GM13977 (cell line): ENCODE results near the gene TFF3.

Experiments used
- DNase-seq: peaks from one replicate; pipeline ENCODE4 v3.0.0; 2012; ENCODE audit warnings: low spot score
- CTCF ChIP-seq: IDR thresholded peaks from 2 replicates; pipeline ENCODE4 v1.5.1; 2012; ENCODE audit warnings: mild to moderate bottlenecking, control low read depth; ENCODE audit not compliant: insufficient read depth; ENCODE audit errors: extremely low read depth, missing control alignments
- in situ Hi-C: fragments of 300-500 bp; cut with MboI; formaldehyde crosslinking; loops from one replicate; pipeline ENCODE4 v1.12.0; 2022; ENCODE audit warnings: low sequenced_read_pairs, low pct_unique_long_range_greater_than_20kb, mixed read lengths, inconsistent platforms; ENCODE audit not compliant: unreplicated experiment

TFF3 gene

GRCh38 chr21:42360317-42360716 lies 45.1 kb upstream of the TFF3 start:
- DNase-seq = no peak
- peak; percentile 32 for TF ChIP-seq CTCF
- in situ Hi-C loops = no loop called here

- no peak for DNase-seq
These were observed 43.7 kb upstream of the TFF3 start for GRCh38 chr21:42358937-42359336.

GRCh38 chr21:42358261-42358660 lies 43.1 kb upstream of the TFF3 start:
- no peak for TF ChIP-seq CTCF
- DNase-seq = no peak
- in situ Hi-C loops = no loop called here

More at GRCh38 chr21:42358937-42359336, 43.7 kb upstream of the TFF3 start:
- TF ChIP-seq CTCF = no peak
- in situ Hi-C loops = no loop called here

- in situ Hi-C loops = no loop called here
- no peak for DNase-seq
- TF ChIP-seq CTCF = no peak
These were observed 42.1 kb upstream of the TFF3 start for GRCh38 chr21:42357307-42357706.

GRCh38 chr21:42356650-42357049 lies 41.4 kb upstream of the TFF3 start:
- no peak for DNase-seq
- in situ Hi-C loops = no loop called here
- TF ChIP-seq CTCF = no peak

DNA sequence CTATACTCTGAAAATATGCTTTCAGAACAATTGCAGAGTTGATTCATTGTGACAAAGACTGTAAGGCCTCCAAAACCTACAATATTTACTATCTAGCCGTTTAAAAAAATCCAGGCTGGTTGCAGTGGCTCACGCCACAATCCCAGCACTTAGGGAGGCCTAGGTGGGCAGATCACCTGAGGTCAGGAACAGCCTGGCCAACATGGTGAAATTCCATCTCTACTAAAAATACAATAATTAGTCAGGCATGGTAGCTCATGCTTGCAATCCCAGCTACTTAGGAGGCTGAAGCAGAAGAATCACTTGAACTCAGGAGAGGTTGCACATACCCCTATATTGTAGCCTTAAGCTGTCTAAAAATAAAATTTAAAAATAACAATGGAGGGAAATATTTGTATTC lies 40.8 kb upstream of the TFF3 start:
- DNase-seq = no peak
- TF ChIP-seq CTCF = no peak
- in situ Hi-C loops = no loop called here

- TF ChIP-seq CTCF = no peak
- in situ Hi-C loops = no loop called here
- DNase-seq = no peak
These were observed 38.4 kb upstream of the TFF3 start for GRCh38 chr21:42353623-42354022.
